ENCODE measurements around the gene DCANP1. TPM values are rescaled to one million over a fixed set of nuclear protein-coding genes. Genes with fewer than 3 reads are reported as not detected.

The DCANP1 gene
- total and polyA plus RNA-seq, 2 of the 13 experiments (the other 11 are each of a cell fraction or from before 2014, with no cell fraction given): not detected

GRCh38 chr5:135488727-135489465 lies 41.7 kb upstream of the DCANP1 start (continued):
- TF ChIP-seq ZNF121 (CRISPR knock-in tag; IDR thresholded peaks at IDR 0.05) (no peak), AGO2 (optimal IDR thresholded peaks at IDR 0.05; ENCODE audit: low read depth, low read length) (peak; percentile 56), ZBTB25 (CRISPR knock-in tag; IDR thresholded peaks at IDR 0.05) (0 out of 2 replicates have a peak, but pooled peaks have one; percentile 13), NR2F6 (IDR thresholded peaks at IDR 0.05) (no peak; the same call in 1 of the 2 replicates), NR2F6 (CRISPR knock-in tag; IDR thresholded peaks at IDR 0.05) (peak; percentile 34; the same call in 1 of the 2 replicates), HDAC2 (CRISPR knock-in tag; IDR thresholded peaks at IDR 0.05) (peak; percentile 53; the same call in 1 of the 2 replicates), BCL6 (CRISPR knock-in tag; IDR thresholded peaks at IDR 0.05) (peak; percentile 91), SNAI1 (CRISPR knock-in tag; IDR thresholded peaks at IDR 0.05; ENCODE audit: borderline replicate concordance) (no peak), CCDC6 (CRISPR knock-in tag; IDR thresholded peaks at IDR 0.05) (no peak; the same call in 1 of the 2 replicates), SALL2 (CRISPR knock-in tag; IDR thresholded peaks at IDR 0.05) (peak; percentile 30; the same call in 1 of the 2 replicates), BHLHE40 (IDR thresholded peaks at IDR 0.05; ENCODE audit: low read length) (no peak), SOX6 (IDR thresholded peaks at IDR 0.05) (no peak), SOX6 (CRISPR knock-in tag; IDR thresholded peaks at IDR 0.05) (peak; percentile 57; the same call in 1 of the 2 replicates), ZNF777 (CRISPR knock-in tag; IDR thresholded peaks at IDR 0.05) (peak; percentile 10; the same call in 1 of the 2 replicates), HOXA3 (CRISPR knock-in tag; IDR thresholded peaks at IDR 0.05) (peak; percentile 40; the same call in 1 of the 2 replicates), ZBTB21 (CRISPR knock-in tag; IDR thresholded peaks at IDR 0.05) (no peak), ZBTB39 (CRISPR knock-in tag; IDR thresholded peaks at IDR 0.05) (no peak), HNF1A (IDR thresholded peaks at IDR 0.05; ENCODE audit: low read depth) (no peak), HNF1A (CRISPR knock-in tag; IDR thresholded peaks at IDR 0.05; ENCODE audit: borderline replicate concordance) (0 out of 2 replicates have a peak, but pooled peaks have one; percentile 56), FOXA3 (CRISPR knock-in tag; IDR thresholded peaks at IDR 0.05) (0 out of 2 replicates have a peak, but pooled peaks have one; percentile 17), MEIS1 (CRISPR knock-in tag; IDR thresholded peaks at IDR 0.05; ENCODE audit: borderline replicate concordance) (no peak), PPARG (CRISPR knock-in tag; conservative IDR thresholded peaks at IDR 0.05) (peak; percentile 31; the same call in 1 of the 2 replicates)

Measured in HepG2 (cell line).